Neutrophil (primary cell): ENCODE measurements around the gene SNX7.

ENCODE experiments used
- H3K27ac ChIP-seq: fragments of 200-600 bp; sonication (generic); 2 replicates; pipeline ENCODE4 v1.5.1; 2016; ENCODE audit warnings: mild to moderate bottlenecking, moderate library complexity
- H3K27me3 ChIP-seq: fragments of 200-600 bp; sonication (generic); 2 replicates; pipeline ENCODE4 v1.6.0; 2016; ENCODE audit warnings: mild to moderate bottlenecking
- H3K36me3 ChIP-seq: fragments of 200-600 bp; sonication (generic); 2 replicates; pipeline ENCODE4 v1.5.1; 2017
- H3K4me1 ChIP-seq, 2 experiments: fragments of 200-600 bp in 1 of 2; sonication (generic) in 1 of 2; 1 replicate in 1 of 2; 2 replicates in 1 of 2; pipeline versions ENCODE4 v1.5.1 to v1.6.1; 2013 to 2016; ENCODE audit warnings: low read depth in 1 of 2, low read length in 1 of 2, mild to moderate bottlenecking in 1 of 2, moderate library complexity in 1 of 2; ENCODE audit not compliant: control insufficient read depth in 1 of 2, insufficient read depth in 1 of 2
- H3K4me3 ChIP-seq, 2 experiments: fragments of 200-600 bp in 1 of 2; sonication (generic) in 1 of 2; 1 replicate in 1 of 2; 2 replicates in 1 of 2; pipeline ENCODE4 v1.5.1; 2013 to 2016; ENCODE audit warnings: low read depth in 1 of 2, low read length in 1 of 2, mild to moderate bottlenecking in 1 of 2, moderate library complexity in 1 of 2
- H3K9me3 ChIP-seq: fragments of 200-600 bp; sonication (generic); 2 replicates; pipeline ENCODE4 v1.5.1; 2016
- CTCF ChIP-seq: fragments of 200-600 bp; sonication (generic); IDR thresholded peaks from 2 replicates; pipeline ENCODE4 v1.5.1; 2016; ENCODE audit warnings: antibody characterized with exemption

The SNX7 gene

GRCh38 chr1:98763488-98764150 is 102.1 kb downstream of the SNX7 start:
- no peak for TF ChIP-seq CTCF
- Histone ChIP-seq H3K36me3 (no peaks in the 10 kb centered on the region), H3K27me3 (no peaks in the 10 kb centered on the region), H3K4me3 (no peak overlapping the region), H3K9me3 (no peaks in the 10 kb centered on the region), H3K27ac (no peak overlapping the region), H3K4me1 (no peaks in the 10 kb centered on the region)

- Histone ChIP-seq H3K36me3 (no peaks in the 10 kb centered on the region), H3K4me3 (no peak overlapping the region), H3K27ac (no peak overlapping the region), H3K4me1 (no peaks in the 10 kb centered on the region), H3K9me3 (no peaks in the 10 kb centered on the region), H3K27me3 (no peaks in the 10 kb centered on the region)
- TF ChIP-seq CTCF: no peak
These were observed 103.0 kb downstream of the SNX7 start for GRCh38 chr1:98764485-98764884.

- H3K9me3 ChIP-seq: no peaks in the 10 kb centered on the region
- no peaks in the 10 kb centered on the region for H3K36me3 ChIP-seq
- H3K4me1 ChIP-seq: no peaks in the 10 kb centered on the region
- H3K27ac ChIP-seq: no peak overlapping the region
- no peaks in the 10 kb centered on the region for H3K27me3 ChIP-seq
- H3K4me3 ChIP-seq: no peak overlapping the region
- TF ChIP-seq CTCF: no peak
These were observed 104.7 kb downstream of the SNX7 start for GRCh38 chr1:98766255-98766654.

- no peak overlapping the region for H3K27ac ChIP-seq
- no peaks in the 10 kb centered on the region for H3K27me3 ChIP-seq
- TF ChIP-seq CTCF: no peak
- H3K36me3 ChIP-seq: no peaks in the 10 kb centered on the region
- no peak overlapping the region for H3K4me3 ChIP-seq
- no peaks in the 10 kb centered on the region for H3K9me3 ChIP-seq
- no peaks in the 10 kb centered on the region for H3K4me1 ChIP-seq
These were observed 107.6 kb downstream of the SNX7 start for GRCh38 chr1:98769162-98769561.

- H3K36me3 ChIP-seq: no peaks in the 10 kb centered on the region
- no peak for TF ChIP-seq CTCF
- H3K4me1 ChIP-seq: no peaks in the 10 kb centered on the region
- no peak overlapping the region for H3K27ac ChIP-seq
- no peaks in the 10 kb centered on the region for H3K27me3 ChIP-seq
- H3K9me3 ChIP-seq: no peaks in the 10 kb centered on the region
- no peak overlapping the region for H3K4me3 ChIP-seq
These were observed 120.4 kb downstream of the SNX7 start for GRCh38 chr1:98781906-98782305.

GRCh38 chr1:98783821-98784220 is 122.3 kb downstream of the SNX7 start:
- H3K27me3 ChIP-seq: no peaks in the 10 kb centered on the region
- TF ChIP-seq CTCF: no peak
- H3K27ac ChIP-seq: no peak overlapping the region
- H3K36me3 ChIP-seq: no peaks in the 10 kb centered on the region
- no peak overlapping the region for H3K4me3 ChIP-seq
- no peaks in the 10 kb centered on the region for H3K9me3 ChIP-seq
- H3K4me1 ChIP-seq: no peaks in the 10 kb centered on the region
